GM18867 (cell line): ENCODE measurements around the gene TRIM66.

Source experiments
- ATAC-seq: cut with Tn5 transposase; IDR thresholded peaks from one replicate; pipeline ENCODE4 v1.9.1; 2021; ENCODE audit warnings: mild to moderate bottlenecking, moderate library complexity; ENCODE audit not compliant: unreplicated experiment

Gene TRIM66

DNA sequence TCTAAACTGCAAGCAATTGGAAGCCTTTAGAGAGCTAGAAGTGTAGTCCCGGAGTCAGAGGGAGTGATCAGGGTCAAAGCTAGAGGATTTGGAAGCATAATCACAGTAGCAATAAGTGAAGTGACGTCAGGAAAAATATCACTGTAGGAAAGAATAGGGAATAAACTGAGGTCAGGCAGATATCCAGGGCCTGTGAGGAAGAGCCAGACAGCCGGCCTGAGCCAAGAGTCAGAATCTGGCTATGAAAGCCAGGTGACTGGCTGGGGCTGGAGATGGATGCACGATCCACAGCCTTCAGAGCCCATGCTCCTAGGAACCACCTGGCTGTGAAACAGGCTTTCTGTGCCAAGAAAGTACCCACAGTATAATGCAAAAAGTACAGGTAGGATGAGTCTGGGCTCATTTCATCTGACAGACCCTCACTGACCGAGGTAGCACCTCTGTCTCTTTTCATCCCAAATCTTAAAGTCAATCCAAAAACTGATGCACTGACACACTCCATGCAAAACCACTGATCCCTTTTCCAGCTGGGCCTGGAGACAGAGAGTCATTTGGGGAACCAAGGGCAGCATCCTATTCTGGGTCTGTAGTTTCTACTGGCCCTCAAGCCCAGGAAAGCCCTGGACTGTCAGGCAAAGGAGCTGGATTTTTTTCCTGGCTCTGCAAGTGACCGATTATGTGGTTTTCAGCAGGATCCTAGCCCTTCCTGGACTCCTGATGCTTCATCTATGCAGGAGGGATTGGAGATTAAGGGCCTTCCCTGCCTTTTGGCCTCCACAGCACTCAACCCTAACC, 21.3 kb downstream of the TRIM66 start:
- ATAC-seq = no peak

DNA sequence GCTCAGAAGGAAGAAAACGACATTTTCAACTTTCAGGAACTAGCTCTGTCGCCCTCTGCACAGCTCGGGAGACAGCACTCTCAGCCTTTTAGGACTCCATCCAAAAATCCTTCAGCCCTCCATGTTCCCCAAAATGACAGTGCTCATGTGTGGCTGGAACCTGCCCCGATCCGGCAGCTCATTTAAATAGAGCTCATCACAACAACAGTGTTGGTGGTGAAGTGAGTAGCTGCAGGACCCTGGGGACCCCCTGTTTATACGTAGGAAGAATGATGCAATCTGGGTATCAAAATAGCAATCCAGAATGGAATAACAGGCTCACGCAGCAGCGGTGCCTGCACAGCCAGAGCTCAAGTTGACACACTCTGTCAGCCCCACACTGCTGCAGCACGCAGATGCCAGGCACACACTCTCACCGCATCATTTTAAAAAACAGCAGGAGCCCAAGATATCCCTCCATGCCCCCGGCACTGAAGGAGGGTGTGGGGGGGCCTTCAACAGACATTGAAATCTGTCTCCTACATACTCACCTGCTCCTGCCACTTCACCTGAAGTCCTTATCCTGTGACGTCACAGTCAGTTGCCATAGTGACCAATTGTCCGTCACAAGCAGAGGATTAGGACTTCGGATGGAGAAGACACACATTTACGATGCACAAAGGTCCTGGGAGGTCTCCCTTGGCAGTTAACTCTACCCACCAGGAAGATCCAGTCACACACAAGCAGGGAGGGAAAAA, 24.0 kb downstream of the TRIM66 start:
- ATAC-seq = no peak

DNA sequence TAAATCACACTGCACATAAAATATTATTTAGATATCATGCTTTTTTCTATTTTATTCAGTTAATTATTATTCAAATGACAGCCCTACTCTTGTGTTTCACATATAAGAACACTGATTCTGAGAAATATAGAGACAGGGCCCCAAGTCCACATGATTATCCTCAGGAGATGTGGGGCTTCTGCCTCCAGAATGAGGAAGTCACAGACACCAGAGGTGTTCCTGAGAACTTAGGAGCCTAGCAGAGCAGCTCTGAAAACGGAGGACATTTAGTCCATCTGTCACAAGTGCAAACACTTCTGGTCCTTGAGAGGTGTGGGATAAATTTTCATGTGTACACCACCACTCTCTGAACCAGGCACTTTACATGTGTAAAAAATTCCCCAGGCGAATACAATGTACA, 26.2 kb downstream of the TRIM66 start:
- no peak for ATAC-seq

DNA sequence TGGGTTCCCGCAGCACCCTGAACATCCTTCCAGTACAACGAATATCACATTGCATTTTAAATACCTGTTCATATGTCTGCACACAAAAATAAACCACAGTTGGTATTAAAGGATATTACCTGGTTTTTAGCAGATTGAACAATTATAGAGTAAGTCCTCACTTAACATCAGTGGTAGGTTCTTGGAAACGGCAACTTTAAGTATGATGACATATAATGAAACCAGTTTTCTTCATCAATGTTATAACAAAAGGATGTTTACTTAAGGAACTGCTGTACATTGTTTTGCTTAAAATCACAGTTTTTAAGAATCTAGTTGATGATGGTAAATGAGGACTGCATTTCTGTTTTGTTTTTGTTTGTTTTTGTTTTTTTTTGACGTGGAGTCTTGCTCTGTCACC, 28.0 kb downstream of the TRIM66 start:
- ATAC-seq = no peak

DNA sequence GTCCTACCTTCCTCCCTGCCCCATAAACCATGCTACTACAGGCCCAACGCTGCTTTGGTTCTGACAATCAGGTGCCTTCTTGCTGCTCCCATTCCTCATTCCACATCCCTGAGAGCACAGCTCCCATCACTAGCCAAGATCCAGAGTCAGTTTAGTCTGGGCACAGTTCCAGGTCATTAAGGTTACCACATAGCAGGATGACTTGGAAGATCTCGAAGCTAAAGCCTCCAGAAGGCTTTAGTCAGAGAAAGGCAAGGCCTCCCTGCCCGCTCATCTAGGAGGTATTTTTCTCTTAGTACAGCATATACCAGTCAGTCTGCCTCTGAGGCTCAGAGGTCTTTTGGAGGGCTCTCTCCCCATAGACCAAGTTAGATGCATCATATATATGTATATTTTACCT, 30.3 kb downstream of the TRIM66 start:
- ATAC-seq = no peak

DNA sequence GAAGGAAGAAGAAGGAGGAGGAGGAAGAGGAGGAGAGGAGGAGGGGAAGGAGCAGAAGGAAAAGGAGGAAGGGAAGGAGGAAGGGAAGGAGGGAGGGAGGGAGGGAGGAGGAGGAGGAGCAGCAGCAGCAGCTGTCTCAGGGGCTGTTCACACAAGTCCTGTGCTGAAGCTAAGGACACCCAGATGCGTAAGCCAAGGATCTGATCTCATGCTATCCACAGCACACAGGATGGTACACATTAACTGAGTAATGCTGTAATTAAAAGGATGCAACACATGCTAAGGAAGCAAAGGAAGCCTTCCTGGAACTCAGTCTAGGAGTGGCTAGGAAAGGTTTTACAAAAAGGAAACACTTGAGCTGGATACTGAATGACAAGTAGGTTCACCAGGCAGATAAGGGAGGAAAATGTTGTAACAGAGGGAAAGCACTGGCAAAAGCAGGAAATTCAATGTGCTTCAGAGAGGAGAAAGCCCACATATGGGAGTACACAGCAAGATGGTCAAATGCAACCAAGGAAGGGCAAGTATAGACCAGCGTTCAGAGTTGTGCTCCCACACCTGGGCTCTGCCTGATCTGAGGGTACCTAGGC, 32.0 kb downstream of the TRIM66 start:
- no peak for ATAC-seq

DNA sequence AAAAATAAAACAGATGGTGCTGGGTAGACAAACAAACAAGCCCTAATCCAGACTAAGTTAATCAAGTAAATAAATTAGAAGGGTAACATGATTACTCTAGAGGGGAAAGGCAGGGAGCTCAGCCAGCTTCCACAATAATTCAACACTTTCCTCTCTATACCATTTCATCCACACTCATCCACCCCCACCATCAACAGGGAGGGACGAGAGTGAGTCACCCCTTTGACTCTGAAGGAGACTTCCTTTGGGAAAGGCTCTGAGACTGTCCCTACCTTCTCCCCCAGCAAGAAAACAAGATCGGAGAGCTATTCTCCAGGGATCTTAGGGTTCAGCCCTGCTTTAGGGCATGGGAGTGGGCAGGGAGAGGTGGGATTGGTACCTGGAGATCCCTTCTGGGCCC, 33.1 kb downstream of the TRIM66 start:
- ATAC-seq = no peak

DNA sequence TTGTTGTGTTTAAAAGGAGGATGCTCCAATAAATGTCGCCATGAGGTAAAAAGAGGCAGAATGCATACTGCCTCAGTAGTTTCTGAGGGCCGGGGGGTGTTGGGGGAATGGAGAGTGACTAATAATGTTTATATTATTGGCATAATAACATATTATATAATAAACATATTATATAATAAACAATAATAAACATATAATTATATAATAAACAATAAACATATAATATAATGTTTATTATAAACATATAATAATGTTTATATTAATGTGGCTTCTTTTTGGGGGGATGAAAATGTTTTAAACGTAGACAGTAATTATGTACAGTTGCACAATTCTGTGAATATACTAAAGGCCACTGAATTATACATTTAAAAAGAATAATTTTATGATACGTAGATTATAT, 35.6 kb downstream of the TRIM66 start:
- ATAC-seq = no peak

DNA sequence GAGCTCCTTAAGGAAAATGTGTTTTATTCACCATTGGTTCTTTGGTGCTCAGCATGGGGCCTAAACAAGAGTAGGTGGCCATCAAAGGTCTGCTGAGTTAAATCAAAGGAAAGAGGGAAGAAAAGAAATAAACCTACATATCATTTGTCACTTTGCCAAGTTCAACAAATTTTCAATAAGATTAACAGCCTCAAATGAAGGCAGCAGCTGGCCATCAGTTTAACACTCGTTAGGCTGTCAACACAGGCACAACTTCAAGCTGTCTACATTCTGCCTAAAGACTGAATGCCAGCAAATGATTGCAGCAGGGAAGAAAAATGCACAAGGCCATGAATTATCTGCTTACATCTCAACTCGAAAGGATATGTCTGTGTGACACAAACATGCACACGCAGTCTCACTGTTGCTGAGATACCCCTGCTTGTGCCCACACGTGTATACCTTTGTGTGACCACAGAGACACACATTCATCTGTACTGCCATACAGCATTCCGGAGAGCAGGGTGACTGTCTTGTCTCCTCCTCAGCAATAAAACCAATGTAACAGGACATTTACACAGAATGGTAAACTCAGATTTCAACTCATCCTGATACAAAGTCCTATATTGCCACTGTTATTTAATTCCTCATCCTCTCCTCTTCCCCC, 40.1 kb downstream of the TRIM66 start:
- ATAC-seq = no peak

DNA sequence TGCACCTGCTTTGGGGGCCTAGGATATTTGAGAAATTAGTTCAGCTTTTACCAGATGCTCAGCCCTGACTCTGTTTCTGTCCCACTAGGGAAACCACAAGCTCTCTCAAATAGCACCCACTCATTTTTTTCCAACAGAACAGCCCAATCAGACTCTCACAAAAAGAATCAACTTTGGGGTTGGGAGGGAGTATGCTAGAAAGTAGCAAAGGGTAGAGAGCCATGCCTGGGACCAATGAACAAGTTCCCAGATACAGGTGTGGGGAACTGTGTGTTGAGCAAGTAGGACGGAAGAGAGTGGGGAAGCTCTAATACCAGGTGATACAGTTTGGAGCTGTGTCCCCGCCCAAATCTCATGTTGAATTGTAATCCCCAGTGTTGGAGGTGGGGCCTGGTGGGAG, 41.1 kb downstream of the TRIM66 start:
- ATAC-seq = no peak

DNA sequence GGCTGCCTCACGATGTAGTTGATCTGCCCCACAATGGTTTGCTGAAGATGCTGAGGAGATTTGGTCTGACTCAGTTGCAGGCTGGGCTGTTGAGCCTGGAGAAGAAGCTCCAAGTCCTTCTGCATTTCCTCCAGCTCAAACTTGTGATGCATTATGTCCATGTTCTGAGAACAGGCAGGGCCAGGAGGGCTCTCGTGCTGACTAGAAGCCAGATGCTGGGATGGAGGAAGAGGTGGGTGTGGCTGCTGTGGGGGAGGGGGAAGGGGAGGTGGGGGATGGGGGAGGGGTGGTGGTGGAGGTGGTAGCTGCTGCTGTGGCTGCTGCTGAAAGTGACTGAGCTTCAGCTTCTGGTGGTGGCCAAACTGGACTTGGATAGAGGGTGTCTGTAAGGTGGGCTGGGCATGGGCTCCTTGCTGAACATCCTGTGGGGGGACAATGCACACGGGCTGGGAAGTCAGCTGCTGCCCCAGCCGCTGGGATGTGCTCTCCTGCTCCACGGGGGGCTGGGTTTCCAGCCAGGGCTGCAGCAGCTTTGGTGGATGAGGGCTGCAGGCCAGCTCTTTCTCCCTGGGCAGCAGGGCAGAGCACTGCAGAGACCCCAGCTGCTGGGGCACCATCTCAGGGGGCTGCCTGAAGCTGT, 42.1 kb downstream of the TRIM66 start:
- no peak for ATAC-seq

DNA sequence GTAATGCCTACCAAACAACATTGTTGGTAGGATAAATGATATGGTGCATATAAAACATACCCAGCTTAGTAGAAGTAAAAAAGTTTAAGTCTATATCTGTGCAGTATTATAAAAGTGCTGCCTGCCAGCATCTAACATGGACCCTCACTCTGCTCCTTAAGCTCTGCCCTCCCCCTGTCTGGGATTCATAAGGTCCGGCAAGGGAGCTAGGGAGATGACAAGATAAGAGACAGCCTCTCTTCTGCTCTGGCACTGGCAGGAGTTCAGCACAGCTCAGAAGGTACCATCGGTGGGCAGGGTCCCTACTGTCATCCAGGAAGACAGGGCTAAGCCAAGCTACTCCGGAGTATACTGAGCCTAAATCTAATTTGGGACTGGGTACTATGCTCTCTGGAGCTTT, 42.8 kb downstream of the TRIM66 start:
- no peak for ATAC-seq

DNA sequence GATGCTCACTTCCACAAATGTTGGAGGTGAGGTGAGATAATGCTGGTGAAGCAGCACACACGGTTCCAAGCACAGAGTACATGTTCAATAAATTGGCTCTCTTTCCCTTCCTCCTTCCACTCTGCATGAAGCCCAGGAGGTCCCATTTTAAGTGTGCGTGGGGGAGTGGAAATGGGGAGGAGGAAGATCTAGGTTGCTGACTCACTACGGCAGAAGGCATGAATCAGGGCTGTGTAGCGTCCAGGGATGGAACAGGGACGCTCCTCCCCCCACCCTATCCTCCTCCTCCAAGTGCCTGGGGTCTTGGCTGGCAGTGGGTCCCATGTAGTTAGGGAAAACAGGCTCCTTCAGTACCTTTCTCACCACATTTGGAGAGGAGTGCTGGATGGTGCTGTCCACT, 44.2 kb downstream of the TRIM66 start:
- no peak for ATAC-seq

DNA sequence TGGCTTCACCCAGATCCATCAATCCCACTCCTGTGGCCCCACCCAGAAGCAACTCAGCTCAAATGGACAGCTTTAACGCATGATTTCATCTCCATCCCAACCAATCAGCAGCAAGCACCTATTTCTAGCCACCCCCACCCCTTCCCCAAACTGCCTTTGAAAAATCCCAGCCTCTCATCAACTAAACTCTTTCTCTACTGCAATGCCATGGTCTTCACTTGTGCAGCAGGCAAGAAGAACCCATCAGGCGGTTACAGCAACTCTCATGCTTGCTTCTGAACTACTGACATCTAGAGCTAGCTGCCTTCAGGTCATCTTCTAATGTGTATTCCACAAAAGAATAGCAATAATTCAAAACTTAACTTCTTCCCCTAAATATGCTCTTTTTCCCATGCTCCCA, 46.3 kb downstream of the TRIM66 start:
- no peak for ATAC-seq

DNA sequence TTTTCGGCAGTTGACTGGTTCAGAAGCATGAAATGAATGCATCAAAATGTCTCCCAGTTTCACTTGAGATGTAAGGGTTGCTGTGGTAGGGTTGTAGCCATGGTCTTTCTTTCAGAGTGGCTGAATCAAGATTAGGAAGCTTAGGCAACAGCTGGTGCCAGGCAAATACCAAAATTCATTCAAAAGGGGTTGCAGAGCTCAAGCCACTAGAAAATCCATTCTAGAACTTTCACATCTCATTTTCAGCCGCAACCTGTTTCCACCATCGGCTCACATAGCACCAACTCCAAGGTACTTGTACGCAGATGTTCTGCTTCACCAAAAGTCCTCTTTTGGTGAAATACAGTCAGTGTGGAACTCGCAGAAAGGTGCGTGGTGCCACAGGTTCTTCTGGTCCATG, 48.0 kb downstream of the TRIM66 start:
- ATAC-seq = no peak

DNA sequence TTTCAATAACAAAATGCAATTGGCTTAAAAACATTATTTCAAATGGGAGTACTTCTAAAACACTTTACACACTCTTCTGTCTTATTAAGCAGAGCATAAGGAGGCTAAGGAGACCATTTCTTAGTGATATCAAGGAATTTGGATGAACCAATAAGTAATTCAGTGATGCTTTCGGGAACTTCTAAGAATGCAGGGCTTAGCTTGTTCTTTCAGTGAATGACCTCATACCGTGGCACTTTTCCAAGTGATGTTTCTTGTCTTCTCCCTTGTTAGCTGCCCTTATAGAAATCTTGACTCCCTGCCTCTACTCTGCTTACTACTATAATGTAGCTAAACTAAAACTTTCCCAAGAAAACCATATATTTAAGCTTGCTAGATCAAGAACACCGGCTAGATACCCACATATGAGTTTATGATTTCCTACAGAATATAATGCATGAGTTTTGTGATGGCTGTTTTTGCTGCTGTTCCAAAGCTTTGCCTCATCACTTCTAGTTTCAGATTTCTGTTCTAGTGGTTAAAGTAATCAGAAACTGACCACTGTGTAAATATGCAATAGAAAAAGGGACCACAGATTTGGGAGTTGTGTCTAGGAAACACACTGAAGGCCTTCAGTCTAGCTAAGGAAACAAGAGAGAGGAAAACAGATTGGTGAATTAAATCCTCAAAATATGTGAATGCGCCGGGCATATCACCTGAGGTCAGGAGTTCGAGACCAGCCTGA, 50.9 kb downstream of the TRIM66 start:
- ATAC-seq = no peak

DNA sequence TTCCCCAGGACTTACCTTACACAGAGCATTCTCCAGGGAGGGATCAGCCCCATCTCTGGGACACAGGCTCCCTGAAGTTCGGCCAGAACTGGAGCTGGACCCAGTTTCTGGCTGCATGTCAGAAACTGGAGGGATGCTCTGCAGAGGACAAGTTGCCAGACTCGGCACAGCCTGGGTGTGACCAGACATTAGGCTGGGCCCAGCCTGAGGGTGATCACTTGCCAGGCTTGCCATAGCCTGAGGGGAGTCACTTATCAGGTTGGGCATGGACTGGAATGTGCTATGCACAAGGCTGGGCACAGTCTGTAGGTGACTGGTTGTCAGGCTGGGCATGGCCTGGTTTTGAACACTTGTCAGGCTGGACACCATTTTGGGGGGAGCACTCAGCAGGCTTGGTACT, 57.8 kb downstream of the TRIM66 start:
- no peak for ATAC-seq

DNA sequence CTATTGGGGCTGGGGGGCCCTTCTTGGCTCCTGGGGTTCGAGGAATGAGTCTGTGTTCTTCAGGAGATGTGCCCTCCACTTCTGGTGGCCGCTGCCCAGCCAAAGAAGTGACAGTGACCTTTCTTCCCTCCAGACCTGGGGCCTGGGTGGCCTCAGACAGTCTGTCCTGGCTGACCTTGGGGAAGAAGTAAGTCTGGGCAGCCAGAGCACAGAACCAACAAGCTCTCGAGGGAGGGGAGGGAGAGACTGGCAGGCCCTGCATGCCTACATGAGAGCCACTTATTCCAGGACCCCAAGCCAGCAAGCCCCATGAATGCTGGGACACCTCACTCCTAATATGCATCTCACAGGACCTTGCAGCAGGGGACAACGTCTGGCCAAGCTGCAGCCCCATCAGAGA, 61.3 kb downstream of the TRIM66 start:
- ATAC-seq = no peak

DNA sequence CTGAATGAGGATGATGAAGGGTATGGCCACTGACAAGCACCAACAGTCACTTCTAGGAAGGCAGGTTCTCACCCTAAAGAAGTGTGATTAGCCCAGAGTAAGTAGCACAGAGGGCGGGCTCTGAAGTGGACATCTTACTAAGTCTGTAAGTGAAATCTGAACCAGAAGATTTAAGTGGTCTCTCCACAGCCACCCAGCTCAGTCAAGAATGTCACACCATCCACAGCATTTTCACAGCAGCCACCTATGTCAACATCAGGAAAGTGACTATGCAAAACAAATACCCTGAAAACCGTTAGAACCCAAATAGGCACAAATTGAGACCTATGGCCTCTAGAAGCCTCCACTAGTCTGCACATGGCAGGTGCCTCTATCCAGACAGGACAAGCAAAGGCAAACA, 65.4 kb downstream of the TRIM66 start:
- ATAC-seq = no peak

DNA sequence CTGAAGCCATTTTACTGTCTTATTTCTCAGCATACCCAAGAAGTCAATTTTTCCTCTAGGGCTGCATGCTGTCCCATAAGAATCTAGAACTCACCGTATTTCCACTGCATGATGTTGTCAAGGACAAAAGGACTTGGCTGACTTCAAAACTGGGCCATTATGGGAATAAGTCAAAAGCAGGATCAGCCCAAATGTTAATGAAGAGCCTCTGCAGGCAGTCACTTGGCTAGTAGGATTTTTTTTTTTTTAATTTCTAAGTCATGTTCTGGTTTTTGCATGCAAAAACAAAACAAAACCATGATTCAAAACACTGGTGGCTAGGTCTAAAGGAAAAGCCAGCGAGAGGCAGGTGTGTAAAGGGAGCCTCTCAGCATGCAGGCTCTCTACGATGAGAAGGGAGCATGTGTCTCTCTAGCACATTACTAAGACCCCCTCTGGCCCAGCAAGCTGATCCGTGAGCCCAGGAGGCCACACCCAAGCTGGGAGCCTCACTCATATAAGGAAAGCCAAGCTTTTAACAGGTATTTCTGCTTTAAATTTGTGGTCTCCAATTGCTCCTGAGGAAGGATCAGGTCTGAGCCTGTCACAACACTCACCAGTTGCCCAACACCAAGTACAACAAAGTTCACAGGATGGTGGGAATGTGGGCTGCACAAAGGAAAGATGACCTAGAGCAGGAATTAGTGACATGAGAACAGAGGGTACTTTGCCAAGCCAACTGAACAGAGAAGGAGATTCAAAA, 67.0 kb downstream of the TRIM66 start:
- no peak for ATAC-seq
